ENCODE measurements around the gene PRODH. TPM values are rescaled to one million over a fixed set of nuclear protein-coding genes. Genes with fewer than 3 reads are reported as not detected.
"Not testable (repeated sequence)": the region's sequence is repeated elsewhere in the genome, so short reads cannot be mapped to it uniquely, and the experiment has no call there.

PRODH gene
- total RNA-seq, 1 experiment from 2014 or later: not detected

GRCh38 chr22:18976197-18976751 lies 40.2 kb upstream of the PRODH start:
- no peaks in the 10 kb centered on the region for H3K27me3 ChIP-seq (ENCODE audit: low read length)
- H3K4me1 ChIP-seq (ENCODE audit: low read length): no peaks in the 10 kb centered on the region
- H2AFZ ChIP-seq (ENCODE audit: low read length): no peak overlapping the region
- no peak for DNase-seq
- H3K4me3 ChIP-seq (ENCODE audit: low read length): no peak overlapping the region
- no peaks in the 10 kb centered on the region for H3K36me3 ChIP-seq (ENCODE audit: insufficient read depth, low read length)
- H3K9ac ChIP-seq (ENCODE audit: low read length): no peak overlapping the region
- no peaks in the 10 kb centered on the region for H3K9me2 ChIP-seq (replicated peaks; ENCODE audit: insufficient read depth, low read length)
- H3K79me2 ChIP-seq (ENCODE audit: low read length): no peaks in the 10 kb centered on the region
- H3K27ac ChIP-seq (ENCODE audit: low read length): no peak overlapping the region
- no peak overlapping the region for H3K4me2 ChIP-seq (ENCODE audit: low read depth, low read length, poor library complexity, severe bottlenecking)
- no peaks in the 10 kb centered on the region for H4K20me1 ChIP-seq (ENCODE audit: insufficient read depth, low read depth, low read length)
- no peaks in the 10 kb centered on the region; the same call in 1 of the 2 replicates for H3K9me3 ChIP-seq (ENCODE audit: low read length)

DNA sequence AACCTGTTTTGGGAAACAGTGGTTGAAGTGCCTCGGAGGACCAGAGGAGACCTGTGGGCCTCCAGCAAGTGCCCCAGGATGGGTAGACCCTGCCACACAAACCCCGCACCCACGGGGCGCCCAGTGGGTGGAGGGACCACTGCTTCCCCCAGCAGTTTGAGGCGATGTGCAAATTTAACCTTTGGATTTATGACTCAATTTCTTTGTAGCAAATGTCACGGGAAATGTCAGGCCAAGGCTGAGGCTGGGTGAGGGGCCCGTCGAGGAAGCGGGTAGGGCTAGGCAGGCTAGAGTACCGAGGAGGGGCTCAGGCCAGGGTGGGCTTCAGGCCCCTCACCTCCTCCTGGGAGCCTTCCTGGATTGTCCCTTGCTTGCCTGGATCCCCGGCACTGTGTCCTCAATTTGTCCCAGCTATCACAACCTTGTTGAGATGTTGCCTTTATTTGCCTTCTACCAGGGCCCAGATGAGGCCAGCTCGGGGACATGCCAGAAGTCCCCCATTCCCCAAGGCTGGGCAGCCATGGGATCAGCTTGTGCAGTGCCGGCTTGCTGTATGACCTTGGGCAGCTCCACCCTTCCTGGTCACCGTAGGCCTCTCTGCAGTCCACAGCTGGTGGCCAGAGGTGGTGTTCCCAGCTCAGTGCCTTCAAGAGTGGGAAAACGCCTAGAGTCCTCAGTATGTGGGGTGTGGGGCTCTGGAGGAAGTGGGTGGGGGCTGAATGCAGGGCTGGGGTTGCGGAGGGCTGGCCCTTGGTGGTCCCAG lies 39.5 kb upstream of the PRODH start:
- H3K9ac ChIP-seq (ENCODE audit: low read length): no peak overlapping the region
- DNase-seq: no peak
- H3K4me2 ChIP-seq (ENCODE audit: low read depth, low read length, poor library complexity, severe bottlenecking): no peak overlapping the region
- no peaks in the 10 kb centered on the region; the same call in 1 of the 2 replicates for H3K9me3 ChIP-seq (ENCODE audit: low read length)
- no peaks in the 10 kb centered on the region for H3K4me1 ChIP-seq (ENCODE audit: low read length)
- H3K4me3 ChIP-seq (ENCODE audit: low read length): no peak overlapping the region
- no peaks in the 10 kb centered on the region for H3K9me2 ChIP-seq (replicated peaks; ENCODE audit: insufficient read depth, low read length)
- H3K27ac ChIP-seq (ENCODE audit: low read length): no peak overlapping the region
- no peaks in the 10 kb centered on the region for H3K79me2 ChIP-seq (ENCODE audit: low read length)
- no peaks in the 10 kb centered on the region for H3K27me3 ChIP-seq (ENCODE audit: low read length)
- no peak overlapping the region for H2AFZ ChIP-seq (ENCODE audit: low read length)
- H3K36me3 ChIP-seq (ENCODE audit: insufficient read depth, low read length): no peaks in the 10 kb centered on the region
- H4K20me1 ChIP-seq (ENCODE audit: insufficient read depth, low read depth, low read length): no peaks in the 10 kb centered on the region

DNA sequence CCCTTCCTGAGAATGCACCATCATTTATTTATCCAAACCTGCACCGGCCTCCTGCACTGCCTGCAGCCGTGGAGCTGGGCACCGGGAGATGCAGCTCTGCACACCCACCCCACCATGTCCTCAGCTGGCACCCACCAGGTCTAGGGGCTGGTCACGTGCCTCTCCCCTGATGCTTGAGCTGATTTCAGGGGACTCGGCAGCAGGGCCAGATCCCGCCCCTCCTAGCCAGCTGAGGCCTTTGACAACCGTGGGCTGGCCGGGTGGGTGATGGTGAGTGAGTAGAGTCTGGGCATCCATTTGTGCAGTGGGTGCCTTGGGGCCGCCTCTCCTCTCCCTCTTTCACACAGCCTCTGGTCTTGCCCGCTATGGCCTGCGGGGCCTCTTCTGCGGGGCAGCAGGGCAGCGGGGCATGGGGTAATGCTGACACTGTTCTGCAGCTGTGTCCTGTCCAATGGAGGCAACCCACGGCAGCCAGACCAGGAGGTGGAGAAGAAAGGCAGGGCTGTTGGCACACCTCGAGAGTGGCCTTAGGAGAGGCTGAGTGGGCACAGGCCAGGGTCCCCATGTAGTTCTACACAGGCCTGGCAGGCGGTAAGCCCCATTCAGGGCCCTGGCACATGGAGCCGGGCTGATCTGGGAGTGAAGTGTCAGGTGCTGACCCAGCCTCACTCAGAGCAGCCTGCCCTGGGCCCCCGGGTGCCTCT lies 38.5 kb upstream of the PRODH start:
- Histone ChIP-seq H2AFZ (ENCODE audit: low read length) (no peak overlapping the region), H3K27me3 (ENCODE audit: low read length) (no peaks in the 10 kb centered on the region), H3K9me2 (replicated peaks; ENCODE audit: insufficient read depth, low read length) (no peaks in the 10 kb centered on the region), H3K79me2 (ENCODE audit: low read length) (no peaks in the 10 kb centered on the region), H3K4me1 (ENCODE audit: low read length) (no peaks in the 10 kb centered on the region), H3K9ac (ENCODE audit: low read length) (no peak overlapping the region), H3K9me3 (ENCODE audit: low read length) (no peaks in the 10 kb centered on the region), H3K4me3 (ENCODE audit: low read length) (no peak overlapping the region), H3K27ac (ENCODE audit: low read length) (no peak overlapping the region), H3K4me2 (ENCODE audit: low read depth, low read length, poor library complexity, severe bottlenecking) (no peak overlapping the region), H3K36me3 (ENCODE audit: insufficient read depth, low read length) (no peaks in the 10 kb centered on the region), H4K20me1 (ENCODE audit: insufficient read depth, low read depth, low read length) (no peaks in the 10 kb centered on the region)
- no peak for DNase-seq

- H3K27ac ChIP-seq (ENCODE audit: low read length): no peak overlapping the region
- H3K4me1 ChIP-seq (ENCODE audit: low read length): no peaks in the 10 kb centered on the region
- H2AFZ ChIP-seq (ENCODE audit: low read length): no peak overlapping the region
- H3K4me3 ChIP-seq (ENCODE audit: low read length): no peak overlapping the region
- H4K20me1 ChIP-seq (ENCODE audit: insufficient read depth, low read depth, low read length): no peaks in the 10 kb centered on the region
- no peak overlapping the region for H3K4me2 ChIP-seq (ENCODE audit: low read depth, low read length, poor library complexity, severe bottlenecking)
- H3K9me2 ChIP-seq (replicated peaks; ENCODE audit: insufficient read depth, low read length): no peaks in the 10 kb centered on the region
- no peaks in the 10 kb centered on the region for H3K79me2 ChIP-seq (ENCODE audit: low read length)
- no peaks in the 10 kb centered on the region for H3K9me3 ChIP-seq (ENCODE audit: low read length)
- no peak overlapping the region for H3K9ac ChIP-seq (ENCODE audit: low read length)
- no peaks in the 10 kb centered on the region for H3K27me3 ChIP-seq (ENCODE audit: low read length)
- no peak for DNase-seq
- no peaks in the 10 kb centered on the region for H3K36me3 ChIP-seq (ENCODE audit: insufficient read depth, low read length)
Measured at GRCh38 chr22:18973264-18974031, 37.4 kb upstream of the PRODH start.

DNA sequence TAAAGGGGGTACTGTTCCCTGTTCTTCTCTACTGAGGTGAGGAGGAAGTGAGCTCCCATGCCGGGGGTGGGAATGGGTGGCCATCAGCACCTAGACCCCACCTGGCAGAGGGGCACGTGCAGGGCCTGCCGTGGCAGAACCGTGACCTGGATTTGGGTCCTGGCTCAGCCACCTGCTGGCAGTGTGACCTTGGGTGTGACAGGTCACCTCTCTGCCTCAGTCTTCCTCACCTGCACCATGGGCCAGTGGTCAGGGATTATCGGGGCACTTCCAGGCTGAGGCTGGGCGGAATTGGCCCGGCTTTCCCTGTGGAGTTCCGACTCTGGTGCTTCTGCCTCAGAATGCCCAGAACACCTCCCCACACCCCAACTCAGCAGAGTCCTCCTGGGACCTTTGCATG lies 36.5 kb upstream of the PRODH start:
- not testable (repeated sequence) for H3K4me1 ChIP-seq (ENCODE audit: low read length); DNase-seq; H2AFZ ChIP-seq (ENCODE audit: low read length); H3K27ac ChIP-seq (ENCODE audit: low read length); H3K9me2 ChIP-seq (replicated peaks; ENCODE audit: insufficient read depth, low read length); H3K4me3 ChIP-seq (ENCODE audit: low read length); H3K79me2 ChIP-seq (ENCODE audit: low read length); H3K4me2 ChIP-seq (ENCODE audit: low read depth, low read length, poor library complexity, severe bottlenecking); H3K9me3 ChIP-seq (ENCODE audit: low read length); H3K36me3 ChIP-seq (ENCODE audit: insufficient read depth, low read length); H4K20me1 ChIP-seq (ENCODE audit: insufficient read depth, low read depth, low read length); H3K27me3 ChIP-seq (ENCODE audit: low read length); H3K9ac ChIP-seq (ENCODE audit: low read length)

DNA sequence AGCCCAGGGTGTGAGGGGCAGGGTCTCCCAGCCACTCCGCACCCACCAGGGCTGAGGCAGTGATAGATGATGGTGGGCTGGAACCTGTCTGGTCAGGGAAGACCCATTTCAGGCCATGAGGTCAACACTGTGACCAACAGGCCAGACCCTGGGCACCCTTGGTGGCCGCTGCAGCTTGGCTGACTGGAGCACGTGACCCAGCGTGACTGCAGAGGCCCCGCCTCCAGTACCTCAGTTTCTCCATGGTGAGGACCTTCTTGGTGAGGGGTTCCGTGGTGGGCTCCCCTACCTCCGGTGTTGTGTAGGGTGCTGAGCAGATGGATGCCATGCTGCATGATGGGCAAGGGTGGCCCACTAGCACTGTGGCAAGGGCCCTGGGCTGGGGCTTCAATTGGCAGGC lies 35.9 kb upstream of the PRODH start:
- not testable (repeated sequence) for H3K4me3 ChIP-seq (ENCODE audit: low read length); H3K9ac ChIP-seq (ENCODE audit: low read length); H3K79me2 ChIP-seq (ENCODE audit: low read length); H3K9me3 ChIP-seq (ENCODE audit: low read length); H2AFZ ChIP-seq (ENCODE audit: low read length); H3K4me2 ChIP-seq (ENCODE audit: low read depth, low read length, poor library complexity, severe bottlenecking); H3K9me2 ChIP-seq (replicated peaks; ENCODE audit: insufficient read depth, low read length); H4K20me1 ChIP-seq (ENCODE audit: insufficient read depth, low read depth, low read length); H3K27me3 ChIP-seq (ENCODE audit: low read length); DNase-seq; H3K27ac ChIP-seq (ENCODE audit: low read length); H3K4me1 ChIP-seq (ENCODE audit: low read length); H3K36me3 ChIP-seq (ENCODE audit: insufficient read depth, low read length)

GRCh38 chr22:18971321-18971751 lies 35.2 kb upstream of the PRODH start:
- H3K9me2 ChIP-seq (replicated peaks; ENCODE audit: insufficient read depth, low read length): no peaks in the 10 kb centered on the region
- no peaks in the 10 kb centered on the region for H4K20me1 ChIP-seq (ENCODE audit: insufficient read depth, low read depth, low read length)
- no peaks in the 10 kb centered on the region for H3K27me3 ChIP-seq (ENCODE audit: low read length)
- no peak overlapping the region for H3K27ac ChIP-seq (ENCODE audit: low read length)
- no peaks in the 10 kb centered on the region for H3K36me3 ChIP-seq (ENCODE audit: insufficient read depth, low read length)
- no peak for DNase-seq
- H3K4me1 ChIP-seq (ENCODE audit: low read length): no peaks in the 10 kb centered on the region
- no peaks in the 10 kb centered on the region for H3K79me2 ChIP-seq (ENCODE audit: low read length)
- H3K4me2 ChIP-seq (ENCODE audit: low read depth, low read length, poor library complexity, severe bottlenecking): no peak overlapping the region
- H3K9me3 ChIP-seq (ENCODE audit: low read length): no peaks in the 10 kb centered on the region
- H2AFZ ChIP-seq (ENCODE audit: low read length): no peak overlapping the region
- no peak overlapping the region for H3K9ac ChIP-seq (ENCODE audit: low read length)
- H3K4me3 ChIP-seq (ENCODE audit: low read length): no peak overlapping the region

DNA sequence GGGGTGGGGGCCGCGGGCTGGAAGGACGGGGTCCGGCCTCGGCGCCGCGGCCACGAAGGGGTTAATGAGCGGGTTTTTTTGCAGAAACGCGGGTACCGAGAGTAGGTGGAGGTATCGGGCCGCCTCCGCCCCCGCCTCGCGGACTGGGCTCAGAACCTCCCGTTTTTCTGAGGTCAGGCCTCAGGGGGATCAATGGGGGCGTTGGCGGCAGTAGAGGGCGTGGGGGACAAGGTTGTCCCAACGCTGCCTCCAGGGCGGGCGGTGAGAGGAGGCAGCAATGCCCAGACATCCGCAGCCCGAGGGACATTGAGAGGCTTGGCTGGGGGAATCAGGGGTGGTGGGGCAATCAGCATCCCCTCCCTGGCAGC lies 34.8 kb upstream of the PRODH start:
- Histone ChIP-seq H3K9me2 (replicated peaks; ENCODE audit: insufficient read depth, low read length) (no peaks in the 10 kb centered on the region), H2AFZ (ENCODE audit: low read length) (no peak overlapping the region), H3K79me2 (ENCODE audit: low read length) (no peaks in the 10 kb centered on the region), H3K36me3 (ENCODE audit: insufficient read depth, low read length) (no peaks in the 10 kb centered on the region), H3K4me1 (ENCODE audit: low read length) (no peaks in the 10 kb centered on the region), H4K20me1 (ENCODE audit: insufficient read depth, low read depth, low read length) (no peaks in the 10 kb centered on the region), H3K4me3 (ENCODE audit: low read length) (no peak overlapping the region), H3K9ac (ENCODE audit: low read length) (no peak overlapping the region), H3K4me2 (ENCODE audit: low read depth, low read length, poor library complexity, severe bottlenecking) (no peak overlapping the region), H3K27me3 (ENCODE audit: low read length) (no peaks in the 10 kb centered on the region), H3K27ac (ENCODE audit: low read length) (no peak overlapping the region), H3K9me3 (ENCODE audit: low read length) (no peaks in the 10 kb centered on the region)
- DNase-seq: no peak

All from Karpas-422 (cell line).